NCI-H2029 treated with DMSO at 0.1 percent for 48 hours (cell line): ENCODE results near the gene LRAT.
"Not testable (repeated sequence)": the region's sequence is repeated elsewhere in the genome, so short reads cannot be mapped to it uniquely, and the experiment has no call there.

Experiments
- DNase-seq: peaks from one replicate; lab custom pipeline; 2025; lab: John Stamatoyannopoulos, UW

Gene LRAT

GRCh38 chr4:154743683-154744340, at the start of gene LRAT:
Gene LRAT (plus strand): TSS chr4:154744000. CDS start chr4:154744327, 327 bp downstream.
- no peak for DNase-seq

- DNase-seq = no peak
Observed at GRCh38 chr4:154707877-154708276, 35.9 kb upstream of the LRAT start.

- DNase-seq = no peak
Observed at GRCh38 chr4:154709550-154709949, 34.2 kb upstream of the LRAT start.

GRCh38 chr4:154711522-154711921, 32.3 kb upstream of the LRAT start:
- no peak for DNase-seq

- no peak for DNase-seq
Observed at GRCh38 chr4:154714339-154715040, 29.3 kb upstream of the LRAT start.

- no peak for DNase-seq
Observed at GRCh38 chr4:154719087-154719486, 24.7 kb upstream of the LRAT start.

- no peak for DNase-seq
Observed at GRCh38 chr4:154720123-154720522, 23.7 kb upstream of the LRAT start.

- DNase-seq = no peak
Observed at GRCh38 chr4:154720618-154721267, 23.1 kb upstream of the LRAT start.

- no peak for DNase-seq
Observed at GRCh38 chr4:154722262-154722661, 21.5 kb upstream of the LRAT start.

- not testable (repeated sequence) for DNase-seq
Observed at GRCh38 chr4:154723601-154724000, 20.2 kb upstream of the LRAT start.

- DNase-seq = no peak
Observed at GRCh38 chr4:154727540-154727939, 16.3 kb upstream of the LRAT start.

GRCh38 chr4:154731756-154732155, 12.0 kb upstream of the LRAT start:
- no peak for DNase-seq

- DNase-seq = no peak
Observed at GRCh38 chr4:154732669-154733068, 11.1 kb upstream of the LRAT start.

- DNase-seq = no peak
Observed at GRCh38 chr4:154736770-154737169, 7.0 kb upstream of the LRAT start.

GRCh38 chr4:154738426-154738825, 5.4 kb upstream of the LRAT start:
- DNase-seq = no peak

- DNase-seq = no peak
Observed at GRCh38 chr4:154739111-154739510, 4.7 kb upstream of the LRAT start.

- no peak for DNase-seq
Observed at GRCh38 chr4:154740462-154740861, 3.3 kb upstream of the LRAT start.

GRCh38 chr4:154741131-154741665, 2.6 kb upstream of the LRAT start:
- DNase-seq = no peak

GRCh38 chr4:154741922-154742850, 1.6 kb upstream of the LRAT start:
- DNase-seq = no peak

- no peak for DNase-seq
Observed at GRCh38 chr4:154744341-154744926, 634 bp downstream of the LRAT start.

- DNase-seq = no peak
Observed at GRCh38 chr4:154757713-154758112, 13.9 kb downstream of the LRAT start.
